MV-4-11 (cell line): Measurements from ENCODE around the gene C1orf210.

Source experiments
- DNase-seq: peaks from one replicate; lab custom pipeline; 2025; lab: John Stamatoyannopoulos, UW

C1orf210 gene

GRCh38 chr1:43285269-43285990 is at the start of gene C1orf210:
Gene C1orf210, minus strand, starts transcription at chr1:43285581. Its CDS starts 2,311 bp downstream, at chr1:43283270.
- no peak for DNase-seq

- DNase-seq: no peak
Observed at GRCh38 chr1:43334453-43335205, 49.2 kb upstream of the C1orf210 start.

- no peak for DNase-seq
Observed at GRCh38 chr1:43331688-43332087, 46.3 kb upstream of the C1orf210 start.

GRCh38 chr1:43329995-43330751 is 44.8 kb upstream of the C1orf210 start:
- DNase-seq: peak; percentile 84

- DNase-seq: no peak
Observed at GRCh38 chr1:43327549-43328292, 42.3 kb upstream of the C1orf210 start.

- no peak for DNase-seq
Observed at GRCh38 chr1:43325381-43325780, 40.0 kb upstream of the C1orf210 start.

- no peak for DNase-seq
Observed at GRCh38 chr1:43324810-43325209, 39.4 kb upstream of the C1orf210 start.

GRCh38 chr1:43322506-43322905 is 37.1 kb upstream of the C1orf210 start:
- no peak for DNase-seq

- no peak for DNase-seq
Observed at GRCh38 chr1:43321331-43321891, 36.0 kb upstream of the C1orf210 start.

GRCh38 chr1:43319766-43320165 is 34.4 kb upstream of the C1orf210 start:
- no peak for DNase-seq

GRCh38 chr1:43319288-43319687 is 33.9 kb upstream of the C1orf210 start:
- no peak for DNase-seq

- no peak for DNase-seq
Observed at GRCh38 chr1:43318831-43319230, 33.5 kb upstream of the C1orf210 start.

GRCh38 chr1:43317817-43318471 is 32.6 kb upstream of the C1orf210 start:
- DNase-seq: no peak

- no peak for DNase-seq
Observed at GRCh38 chr1:43316738-43317520, 31.5 kb upstream of the C1orf210 start.

- no peak for DNase-seq
Observed at GRCh38 chr1:43315963-43316737, 30.8 kb upstream of the C1orf210 start.

GRCh38 chr1:43315481-43315880 is 30.1 kb upstream of the C1orf210 start:
- no peak for DNase-seq

- DNase-seq: no peak
Observed at GRCh38 chr1:43314233-43314632, 28.9 kb upstream of the C1orf210 start.

- no peak for DNase-seq
Observed at GRCh38 chr1:43313771-43314170, 28.4 kb upstream of the C1orf210 start.
